ENCODE measurements around the gene CDH4.

Gene CDH4

GRCh38 chr20:61356196-61356595 is 104.1 kb downstream of the CDH4 start:
- DNase-seq (ENCODE audit: low read depth) = no peak

DNA sequence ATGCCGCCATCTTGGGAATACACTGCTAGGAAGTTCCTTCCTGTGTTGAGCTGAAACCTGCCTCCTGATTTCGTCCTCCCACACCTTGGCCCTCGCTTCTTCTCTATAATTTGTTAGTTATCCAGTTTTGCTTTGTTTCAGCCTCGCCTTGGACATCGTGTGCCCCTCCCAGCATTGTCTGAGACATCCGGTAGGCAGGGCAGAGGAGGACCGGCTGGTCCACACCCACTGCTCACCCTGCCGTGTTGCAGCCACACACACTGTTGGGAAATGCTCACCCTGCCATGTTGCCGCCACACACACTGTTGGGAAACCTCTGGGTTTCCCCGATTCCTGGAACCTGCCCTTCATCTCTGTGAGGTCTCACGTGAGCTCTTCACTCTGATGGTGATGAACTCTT is 105.1 kb downstream of the CDH4 start:
- DNase-seq (ENCODE audit: low read depth) = no peak

GRCh38 chr20:61359254-61359653 is 107.2 kb downstream of the CDH4 start:
- DNase-seq (ENCODE audit: low read depth) = no peak

- no peak for DNase-seq (ENCODE audit: low read depth)
Observed at GRCh38 chr20:61360296-61360695, 108.2 kb downstream of the CDH4 start.

DNA sequence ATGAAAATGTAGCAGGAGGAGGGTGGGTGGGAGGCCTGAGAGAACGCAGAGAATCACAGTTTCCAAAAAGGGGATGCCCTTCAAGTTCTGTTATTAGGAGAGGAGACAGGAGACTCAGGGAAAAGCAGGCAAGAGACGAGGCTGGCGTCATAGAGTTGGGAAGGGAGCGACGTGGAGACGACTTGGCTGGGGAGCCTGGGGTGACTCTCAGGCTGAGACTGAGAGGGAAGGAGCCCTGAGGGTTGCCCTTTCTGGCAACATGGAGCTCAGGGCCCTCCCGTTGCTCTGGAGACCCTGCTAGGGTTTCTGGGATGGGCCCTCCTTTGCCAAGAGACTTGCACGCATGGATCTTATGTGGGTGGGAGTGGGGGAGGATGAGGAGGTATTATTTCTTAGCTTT is 108.9 kb downstream of the CDH4 start:
- DNase-seq (ENCODE audit: low read depth) = no peak

DNA sequence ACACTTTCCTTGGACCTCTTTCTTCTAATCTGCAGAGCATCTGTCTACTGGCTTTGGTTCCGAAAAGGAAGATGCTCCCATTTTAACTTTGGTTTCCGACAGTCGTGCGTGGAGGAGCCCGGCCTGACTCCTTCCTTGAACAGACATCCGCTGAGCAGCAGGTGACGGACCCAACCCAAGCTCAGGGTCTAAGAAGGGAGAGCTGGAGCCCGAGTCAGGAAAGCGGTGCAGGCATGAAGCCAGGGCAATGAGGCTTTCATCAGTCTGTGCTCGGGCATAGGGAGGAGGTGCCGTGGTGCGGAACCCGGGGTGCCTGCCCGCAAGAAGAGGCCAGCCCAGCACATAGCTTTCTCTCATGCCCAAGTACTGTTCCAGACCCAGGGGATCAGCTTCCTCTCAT is 109.4 kb downstream of the CDH4 start:
- DNase-seq (ENCODE audit: low read depth) = no peak

- no peak for DNase-seq (ENCODE audit: low read depth)
Observed at GRCh38 chr20:61364147-61364546, 112.1 kb downstream of the CDH4 start.

DNA sequence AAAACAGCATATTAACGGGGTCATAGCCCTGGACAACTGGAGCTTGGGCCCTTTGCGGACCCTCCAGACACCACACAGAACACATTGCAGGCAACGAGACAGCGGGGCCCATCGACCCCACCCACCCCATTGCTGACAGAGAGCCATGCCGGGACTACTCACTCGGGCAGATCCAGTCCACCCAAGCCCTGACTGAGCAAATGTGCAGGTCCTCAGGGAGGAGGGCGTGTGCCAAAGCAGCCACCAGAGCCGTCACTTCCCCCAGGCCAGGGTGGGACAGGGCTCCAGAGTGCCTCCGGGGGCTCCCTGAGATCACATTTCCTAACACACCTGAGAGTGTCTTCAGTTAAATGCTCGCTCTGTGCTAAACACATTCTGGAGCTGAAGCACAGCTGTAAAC is 114.9 kb downstream of the CDH4 start:
- no peak for DNase-seq (ENCODE audit: low read depth)

GRCh38 chr20:61369731-61370520 is 117.9 kb downstream of the CDH4 start:
- DNase-seq (ENCODE audit: low read depth) = no peak

- DNase-seq (ENCODE audit: low read depth) = no peak
Observed at GRCh38 chr20:61370841-61371303, 118.8 kb downstream of the CDH4 start.

DNA sequence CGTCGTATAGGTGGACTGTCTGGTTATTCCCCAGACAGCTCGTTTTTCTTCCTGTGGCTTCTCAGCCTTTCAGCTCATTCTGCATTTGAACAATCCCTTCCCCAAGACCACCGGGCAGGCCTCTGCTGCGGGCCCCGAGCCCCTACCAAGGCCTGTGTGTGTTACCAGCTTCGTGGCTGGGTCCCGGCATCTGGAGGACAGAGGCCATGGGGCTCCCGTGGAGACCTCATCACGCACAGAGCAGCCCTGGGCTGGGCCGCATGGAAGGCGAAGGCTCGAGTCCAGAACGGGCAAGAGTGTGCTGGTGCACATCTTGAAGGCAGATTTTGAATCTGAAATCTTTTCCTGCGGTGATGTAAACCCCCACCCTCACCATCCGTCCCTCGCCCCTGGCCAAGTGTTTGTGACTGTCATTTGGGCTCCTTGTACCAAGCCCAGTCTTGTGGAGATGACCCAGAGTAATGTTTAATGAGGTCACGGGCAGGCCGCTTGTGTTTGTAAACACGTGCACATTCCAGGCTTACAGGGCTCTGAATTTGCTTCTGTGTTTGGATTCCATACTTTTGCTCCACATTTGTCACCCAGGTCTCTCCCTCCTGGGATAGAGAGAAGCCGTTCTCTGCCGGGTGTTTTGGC is 119.6 kb downstream of the CDH4 start:
- no peak for DNase-seq (ENCODE audit: low read depth)

DNA sequence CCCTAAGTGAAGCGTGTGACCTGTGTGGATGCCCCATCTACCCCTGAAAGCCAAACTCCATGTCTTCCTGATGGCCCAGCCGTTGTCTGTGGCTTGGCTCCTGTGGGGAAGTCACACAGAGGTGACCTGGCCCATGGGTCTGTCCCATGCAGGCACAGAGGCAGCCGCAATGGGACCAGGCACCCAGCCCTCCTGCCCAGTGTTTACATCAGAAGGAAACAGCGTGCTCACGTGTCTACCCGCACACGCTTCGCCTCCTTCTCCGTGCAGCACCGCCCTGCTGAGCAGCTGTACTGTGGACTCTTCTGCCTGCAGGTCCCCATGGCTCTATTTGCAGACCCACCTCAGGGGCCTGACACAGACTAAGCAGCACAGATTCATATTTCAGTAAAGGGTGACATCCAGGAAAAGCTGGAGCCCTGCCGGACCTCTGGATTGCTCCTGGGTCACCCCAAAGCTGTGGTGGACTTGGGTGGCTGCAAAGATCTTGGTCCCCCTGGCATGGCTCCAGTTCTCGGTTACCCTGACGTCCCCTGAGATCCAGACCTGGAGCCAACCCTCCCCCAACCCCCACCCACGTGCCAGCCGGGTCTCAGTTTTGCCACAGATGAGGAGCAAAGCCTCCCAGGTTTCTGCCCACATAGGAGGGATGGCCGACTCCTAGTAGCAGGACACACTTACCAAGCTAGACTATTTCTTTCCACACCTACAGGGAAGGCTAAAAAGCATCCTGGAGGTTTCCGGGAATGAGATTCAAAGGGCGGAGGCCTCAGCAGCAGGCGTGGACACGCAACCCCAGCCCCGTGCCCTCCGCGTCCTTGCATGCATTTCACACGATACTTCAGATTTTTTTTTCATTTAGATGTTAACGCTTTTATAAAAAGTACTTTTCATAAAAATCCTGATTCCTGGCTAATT is 120.3 kb downstream of the CDH4 start:
- no peak for DNase-seq (ENCODE audit: low read depth)

DNA sequence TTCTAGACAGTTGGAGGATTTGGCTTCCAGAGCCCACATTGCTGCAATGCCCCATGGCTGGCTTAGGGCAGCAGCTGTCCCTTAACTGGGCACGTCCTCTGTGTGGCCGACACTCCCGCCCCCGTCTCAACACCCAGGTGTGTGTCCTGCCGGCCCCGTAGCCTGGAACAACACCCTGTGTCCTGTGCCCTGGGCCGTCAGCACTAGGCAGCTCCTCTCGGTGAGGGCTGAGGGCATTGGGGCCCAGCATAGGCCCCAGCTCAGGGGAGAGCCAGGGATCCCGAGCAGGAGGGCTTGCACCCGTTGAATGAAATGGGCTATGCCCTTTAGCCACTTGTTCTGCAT is 121.0 kb downstream of the CDH4 start:
- DNase-seq (ENCODE audit: low read depth) = no peak

DNA sequence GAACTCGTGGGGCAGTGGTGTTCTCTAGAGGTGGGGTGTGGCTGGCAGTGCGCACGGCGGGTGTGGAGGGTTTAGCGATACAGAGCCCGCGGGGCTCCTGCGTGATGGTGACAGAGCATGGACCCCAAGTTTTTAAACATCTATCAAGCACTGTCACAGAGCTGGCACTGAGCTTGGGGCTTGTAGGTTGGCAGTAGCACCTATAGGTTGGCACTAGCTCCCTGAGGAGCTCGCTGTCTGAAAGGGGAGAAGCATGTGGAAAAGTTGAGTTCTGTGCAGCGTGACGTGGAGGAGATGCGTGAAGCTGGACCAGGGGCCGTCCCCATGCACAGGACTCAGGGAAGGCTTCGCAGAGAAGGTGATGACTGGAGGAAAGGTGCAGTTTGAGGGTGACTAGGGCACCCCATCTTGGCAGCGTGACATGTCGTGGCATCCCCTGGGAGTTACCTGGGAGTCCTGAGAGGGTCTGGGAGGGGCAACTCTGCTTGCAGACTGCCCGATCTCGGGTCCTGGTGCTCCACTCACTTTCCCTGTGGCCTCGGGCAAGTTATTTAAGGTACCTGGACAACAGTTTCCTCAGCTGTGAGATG is 122.0 kb downstream of the CDH4 start:
- DNase-seq (ENCODE audit: low read depth) = no peak

DNA sequence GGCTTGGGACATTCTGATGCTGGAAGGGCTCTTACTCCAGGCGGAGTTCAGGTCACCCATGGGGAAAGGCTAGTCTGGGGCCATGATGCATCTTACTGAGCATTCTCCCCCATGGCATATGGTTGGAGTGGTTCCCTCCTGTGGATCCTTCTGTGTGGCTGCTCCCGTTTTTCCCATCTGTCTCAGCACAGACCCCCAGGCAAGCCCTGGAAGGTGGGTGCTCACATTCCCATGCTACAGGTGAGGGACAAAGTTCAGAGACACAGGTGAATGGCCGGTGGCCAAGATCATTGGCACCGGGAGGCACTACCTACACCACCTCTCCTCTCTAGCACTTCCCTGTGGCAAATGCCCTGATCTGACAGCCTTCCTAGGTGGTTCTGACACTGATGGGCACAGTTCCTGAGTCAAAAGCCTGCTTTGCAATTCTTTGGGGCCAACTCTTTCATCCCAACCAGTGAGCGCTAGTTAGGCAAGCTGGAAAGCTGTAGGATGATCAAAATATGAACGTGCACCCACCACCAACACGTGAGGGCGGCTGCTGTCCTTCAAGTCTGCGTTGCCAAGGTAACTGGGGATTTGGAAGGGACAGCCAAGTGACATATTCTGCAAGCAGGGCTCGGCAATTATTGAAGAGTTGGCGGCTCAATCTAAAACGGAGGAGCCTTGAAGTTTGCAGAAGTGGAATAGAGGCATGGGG is 124.6 kb downstream of the CDH4 start:
- no peak for DNase-seq (ENCODE audit: low read depth)

- DNase-seq (ENCODE audit: low read depth) = no peak
Observed at GRCh38 chr20:61378694-61379355, 126.8 kb downstream of the CDH4 start.

GRCh38 chr20:61379898-61380544 is 128.0 kb downstream of the CDH4 start:
- DNase-seq (ENCODE audit: low read depth) = no peak

DNA sequence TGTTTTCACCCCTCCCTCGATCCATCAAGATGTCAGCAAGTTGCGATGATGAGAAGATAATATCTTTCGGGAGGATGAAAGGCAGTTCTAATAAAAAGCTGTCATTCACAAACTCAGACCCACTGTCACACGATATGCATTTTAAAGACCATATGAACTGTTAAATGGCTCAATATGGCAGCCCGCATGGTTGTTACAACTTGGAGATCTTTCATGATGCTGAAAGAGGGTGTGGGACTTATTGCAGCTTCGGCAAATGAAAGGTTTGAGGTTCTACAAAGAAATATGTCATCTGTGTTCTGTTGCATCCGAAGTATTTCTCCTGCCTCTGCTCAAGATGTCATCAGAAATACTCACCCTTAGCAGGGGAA is 128.5 kb downstream of the CDH4 start:
- DNase-seq (ENCODE audit: low read depth) = no peak

GRCh38 chr20:61382194-61382593 is 130.1 kb downstream of the CDH4 start:
- DNase-seq (ENCODE audit: low read depth) = no peak

GRCh38 chr20:61385296-61385695 is 133.2 kb downstream of the CDH4 start:
- no peak for DNase-seq (ENCODE audit: low read depth)

DNA sequence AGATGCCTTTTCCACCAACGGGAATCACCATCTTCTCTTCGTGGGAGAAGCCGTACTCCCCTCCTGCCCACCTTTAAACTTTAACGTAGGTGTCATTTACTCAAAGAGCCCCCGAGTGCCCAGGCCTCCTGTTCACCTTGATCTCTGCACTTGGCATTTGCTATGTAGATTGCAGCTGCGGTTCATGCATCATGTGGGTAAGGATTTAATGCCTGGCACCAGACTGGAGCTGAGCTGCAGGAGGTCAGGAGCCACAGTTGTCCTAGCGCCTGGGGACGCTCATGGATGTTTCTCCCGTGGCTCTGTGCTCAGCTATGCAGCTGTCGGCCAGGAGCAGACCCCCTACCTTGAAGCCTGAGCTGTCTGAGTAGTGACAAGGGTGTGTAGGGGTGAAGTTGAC is 133.7 kb downstream of the CDH4 start:
- DNase-seq (ENCODE audit: low read depth) = no peak

Data from fibroblast of the conjunctiva (primary cell).